ENCODE data around the gene MMP2. TPM values are rescaled to one million over a fixed set of nuclear protein-coding genes. Genes with fewer than 3 reads are reported as not detected.

The MMP2 gene
- total RNA-seq, 1 donor = 1,244 TPM

DNA sequence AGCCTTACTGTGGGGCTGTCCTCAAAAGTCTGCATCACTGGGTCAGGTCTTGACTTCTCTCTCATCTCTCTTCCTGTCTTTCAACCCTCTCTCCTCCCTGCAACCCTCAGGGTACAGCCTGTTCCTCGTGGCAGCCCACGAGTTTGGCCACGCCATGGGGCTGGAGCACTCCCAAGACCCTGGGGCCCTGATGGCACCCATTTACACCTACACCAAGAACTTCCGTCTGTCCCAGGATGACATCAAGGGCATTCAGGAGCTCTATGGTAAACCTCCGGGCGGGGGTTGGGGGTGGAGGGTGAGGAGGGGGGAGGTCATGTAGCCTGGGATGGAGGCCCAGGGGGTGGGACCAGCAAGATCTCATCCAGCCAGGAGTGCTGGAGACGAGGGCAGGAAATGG, 12.7 kb downstream of the MMP2 start:
- H3K4me3 ChIP-seq (ENCODE audit: low read depth, low read length) = no peak overlapping the region
- DNase-seq (ENCODE audit: low read depth) = no peak
- TF ChIP-seq, protein P1, sequence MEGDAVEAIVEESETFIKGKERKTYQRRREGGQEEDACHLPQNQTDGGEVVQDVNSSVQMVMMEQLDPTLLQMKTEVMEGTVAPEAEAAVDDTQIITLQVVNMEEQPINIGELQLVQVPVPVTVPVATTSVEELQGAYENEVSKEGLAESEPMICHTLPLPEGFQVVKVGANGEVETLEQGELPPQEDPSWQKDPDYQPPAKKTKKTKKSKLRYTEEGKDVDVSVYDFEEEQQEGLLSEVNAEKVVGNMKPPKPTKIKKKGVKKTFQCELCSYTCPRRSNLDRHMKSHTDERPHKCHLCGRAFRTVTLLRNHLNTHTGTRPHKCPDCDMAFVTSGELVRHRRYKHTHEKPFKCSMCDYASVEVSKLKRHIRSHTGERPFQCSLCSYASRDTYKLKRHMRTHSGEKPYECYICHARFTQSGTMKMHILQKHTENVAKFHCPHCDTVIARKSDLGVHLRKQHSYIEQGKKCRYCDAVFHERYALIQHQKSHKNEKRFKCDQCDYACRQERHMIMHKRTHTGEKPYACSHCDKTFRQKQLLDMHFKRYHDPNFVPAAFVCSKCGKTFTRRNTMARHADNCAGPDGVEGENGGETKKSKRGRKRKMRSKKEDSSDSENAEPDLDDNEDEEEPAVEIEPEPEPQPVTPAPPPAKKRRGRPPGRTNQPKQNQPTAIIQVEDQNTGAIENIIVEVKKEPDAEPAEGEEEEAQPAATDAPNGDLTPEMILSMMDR (IDR thresholded peaks at IDR 0.05; ENCODE audit: insufficient read depth, low read length) = no peak

DNA sequence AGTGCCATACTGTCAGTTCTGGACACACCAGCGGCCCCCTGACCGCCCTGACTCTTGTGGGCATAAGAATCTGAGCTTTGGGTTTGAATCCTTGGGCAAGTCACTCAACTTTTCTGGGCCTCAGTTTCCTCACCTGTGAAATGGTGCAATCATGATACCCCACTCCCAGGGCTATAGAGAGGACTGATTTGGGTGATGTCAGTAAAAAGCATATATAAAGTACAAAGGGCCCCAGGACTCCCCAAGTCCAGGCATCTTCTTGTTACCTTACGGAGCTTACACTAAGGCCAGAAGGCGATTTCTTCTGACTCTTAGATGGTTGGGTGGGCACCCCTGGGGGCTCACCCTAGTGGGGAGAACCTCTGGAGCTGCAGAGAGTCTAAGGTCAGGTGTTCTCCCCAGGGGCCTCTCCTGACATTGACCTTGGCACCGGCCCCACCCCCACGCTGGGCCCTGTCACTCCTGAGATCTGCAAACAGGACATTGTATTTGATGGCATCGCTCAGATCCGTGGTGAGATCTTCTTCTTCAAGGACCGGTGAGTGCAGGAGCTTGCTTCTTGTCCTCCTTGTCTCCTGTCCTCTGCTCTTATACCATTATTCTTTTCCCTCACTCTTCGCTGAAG, 13.9 kb downstream of the MMP2 start:
- TF ChIP-seq, protein P1 (IDR thresholded peaks at IDR 0.05; ENCODE audit: insufficient read depth, low read length) = no peak
- DNase-seq (ENCODE audit: low read depth) = no peak
- no peak overlapping the region for H3K4me3 ChIP-seq (ENCODE audit: low read depth, low read length)

DNA sequence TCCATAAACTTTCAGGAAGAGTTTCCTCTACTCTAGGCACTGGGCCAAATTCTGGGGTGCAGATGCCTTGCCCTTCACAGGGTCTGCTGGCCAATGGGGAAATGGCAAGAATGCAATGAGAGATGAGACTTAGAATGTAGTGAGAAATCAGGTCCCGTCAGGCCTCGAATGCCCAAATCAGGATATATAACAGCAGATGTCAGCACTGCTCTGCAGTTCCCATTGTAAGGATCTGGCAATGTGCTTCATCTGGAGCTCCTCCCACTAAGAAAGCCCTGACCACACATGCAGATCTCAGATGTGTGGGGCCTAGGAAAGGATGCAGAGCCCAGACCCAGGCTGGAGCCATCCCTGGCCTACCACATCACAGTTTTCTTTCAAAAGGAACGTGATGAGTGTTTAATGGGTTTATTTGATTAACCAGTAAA, 16.0 kb downstream of the MMP2 start:
- TF ChIP-seq, protein P1 (IDR thresholded peaks at IDR 0.05; ENCODE audit: insufficient read depth, low read length) = no peak
- DNase-seq (ENCODE audit: low read depth) = peak; percentile 95
- H3K4me3 ChIP-seq (ENCODE audit: low read depth, low read length) = no peak overlapping the region

DNA sequence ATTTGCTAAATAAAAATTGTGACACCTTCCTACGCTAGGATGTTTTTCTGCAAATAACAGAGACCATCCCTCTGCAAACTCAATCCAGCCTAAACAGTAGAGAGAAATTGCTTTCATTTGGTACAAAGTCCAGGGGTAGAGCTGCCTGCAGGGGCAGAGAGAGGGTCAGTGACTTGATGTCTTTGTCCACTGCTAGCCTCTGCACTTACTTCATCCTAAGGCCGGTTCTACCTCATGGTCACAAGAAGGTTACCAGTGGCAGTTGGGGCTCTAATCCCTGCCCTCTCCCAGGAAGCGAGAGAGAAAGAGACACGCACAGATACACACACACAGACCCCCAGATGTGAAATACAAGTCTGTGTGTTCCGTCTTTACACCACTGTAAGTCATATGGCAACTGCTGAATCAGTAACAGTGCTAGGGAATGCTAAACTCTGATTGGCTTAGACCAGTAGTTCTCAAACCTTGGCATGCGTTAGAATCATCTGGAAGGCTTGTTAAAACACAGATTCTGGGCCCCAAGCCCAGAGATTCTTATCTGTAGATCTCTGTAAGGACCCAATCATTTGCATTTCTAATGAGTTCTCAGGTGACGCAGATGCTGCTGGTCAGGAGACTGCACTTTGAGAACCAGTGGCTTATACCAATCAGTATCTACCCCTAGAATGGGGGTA, 16.8 kb downstream of the MMP2 start:
- peak; percentile 96 for DNase-seq (ENCODE audit: low read depth)
- TF ChIP-seq, protein P1 (IDR thresholded peaks at IDR 0.05; ENCODE audit: insufficient read depth, low read length) = no peak
- H3K4me3 ChIP-seq (ENCODE audit: low read depth, low read length) = no peak overlapping the region

DNA sequence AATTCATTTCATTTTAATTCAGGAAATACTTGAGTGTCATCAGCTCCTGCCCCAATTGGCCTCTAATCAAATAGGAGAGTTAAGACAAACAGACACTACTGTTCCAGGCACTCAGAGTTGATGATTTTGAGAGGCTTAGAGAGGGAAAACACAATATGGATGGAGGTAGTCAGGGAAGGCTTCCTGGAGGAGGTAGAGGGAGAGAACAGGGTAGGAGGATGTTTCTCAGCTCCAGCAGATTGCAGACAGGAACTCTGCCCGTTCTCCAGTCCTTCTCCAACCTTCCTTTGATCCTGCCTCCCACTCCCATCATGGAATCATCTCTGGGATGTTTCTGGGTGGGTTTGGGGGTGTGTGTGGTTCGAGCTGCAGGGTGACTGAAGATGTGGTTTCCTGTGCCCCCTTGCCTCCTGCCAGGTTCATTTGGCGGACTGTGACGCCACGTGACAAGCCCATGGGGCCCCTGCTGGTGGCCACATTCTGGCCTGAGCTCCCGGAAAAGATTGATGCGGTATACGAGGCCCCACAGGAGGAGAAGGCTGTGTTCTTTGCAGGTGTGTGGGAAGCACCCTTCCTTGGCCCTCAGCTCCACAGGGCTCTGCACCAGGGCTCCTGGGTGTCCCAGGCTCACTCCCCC, 17.6 kb downstream of the MMP2 start:
- TF ChIP-seq, protein P1 (IDR thresholded peaks at IDR 0.05; ENCODE audit: insufficient read depth, low read length) = no peak
- DNase-seq (ENCODE audit: low read depth) = no peak
- no peak overlapping the region for H3K4me3 ChIP-seq (ENCODE audit: low read depth, low read length)

DNA sequence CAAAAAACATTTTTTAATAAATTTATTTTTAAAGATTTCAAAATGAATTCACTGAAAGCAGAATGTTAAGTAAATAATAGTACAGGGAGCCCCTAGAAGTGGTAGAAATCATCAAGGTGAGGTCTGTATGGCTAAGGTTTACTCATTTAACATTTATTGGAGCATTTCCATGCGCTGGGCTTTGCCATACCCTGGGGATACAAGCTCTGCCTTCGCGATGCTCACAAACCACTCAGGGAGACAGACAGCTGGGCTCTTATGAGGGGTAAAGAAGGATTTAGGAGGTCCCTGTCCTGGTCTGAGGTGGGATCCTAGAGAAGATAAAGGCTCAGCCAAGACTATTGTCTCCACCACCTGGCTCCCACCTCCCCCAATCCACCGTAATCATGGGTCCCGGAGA, 18.6 kb downstream of the MMP2 start:
- TF ChIP-seq, protein P1 (IDR thresholded peaks at IDR 0.05; ENCODE audit: insufficient read depth, low read length) = no peak
- no peak overlapping the region for H3K4me3 ChIP-seq (ENCODE audit: low read depth, low read length)
- DNase-seq (ENCODE audit: low read depth) = no peak

Data from fibroblast of the aortic adventitia (primary cell).